HG02852 (cell line): Measurements from ENCODE around the gene LATS2.

Experiments
- ATAC-seq: cut with Tn5 transposase; IDR thresholded peaks from one replicate; pipeline ENCODE4 v1.9.1; 2021; ENCODE audit warnings: mild to moderate bottlenecking, moderate library complexity; ENCODE audit not compliant: unreplicated experiment

LATS2 gene

DNA sequence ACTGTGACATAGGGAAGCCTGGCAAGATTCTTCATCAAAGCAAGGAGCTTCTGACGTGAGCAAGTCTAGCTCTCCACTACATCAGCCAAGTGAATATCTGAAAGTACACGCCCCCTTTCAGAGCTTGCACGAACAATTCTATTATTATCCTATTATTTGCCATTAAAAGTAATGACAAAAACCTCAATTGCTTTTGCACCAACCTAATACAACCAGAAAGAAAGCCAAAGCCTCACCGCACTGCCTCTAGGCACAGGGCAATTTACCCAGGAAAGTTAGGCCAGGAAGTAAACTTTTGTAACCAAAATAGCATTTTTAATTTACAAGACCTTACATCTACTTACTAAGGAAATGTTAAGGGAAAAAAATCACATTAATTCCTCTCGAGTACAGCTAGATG lies 41.2 kb downstream of the LATS2 start:
- no peak for ATAC-seq

DNA sequence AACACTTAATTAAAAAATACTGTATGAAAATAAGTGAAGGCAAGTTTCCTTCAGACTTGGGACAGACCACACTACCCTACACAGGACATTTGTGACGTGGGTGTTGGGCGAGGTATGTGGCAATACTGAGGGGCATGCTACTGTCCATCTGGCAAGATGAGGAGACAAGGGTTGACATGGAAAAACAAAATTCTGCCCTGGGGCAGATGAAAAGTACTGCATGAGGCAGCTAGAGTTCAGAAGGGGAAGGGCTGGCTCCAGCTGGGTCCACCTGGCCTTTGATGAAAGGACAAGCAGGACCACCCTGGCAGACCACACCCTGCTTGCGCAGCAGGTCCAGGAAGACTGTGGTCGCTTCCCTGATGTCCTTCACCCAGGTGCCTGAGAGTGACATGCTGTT lies 43.2 kb downstream of the LATS2 start:
- ATAC-seq: no peak

DNA sequence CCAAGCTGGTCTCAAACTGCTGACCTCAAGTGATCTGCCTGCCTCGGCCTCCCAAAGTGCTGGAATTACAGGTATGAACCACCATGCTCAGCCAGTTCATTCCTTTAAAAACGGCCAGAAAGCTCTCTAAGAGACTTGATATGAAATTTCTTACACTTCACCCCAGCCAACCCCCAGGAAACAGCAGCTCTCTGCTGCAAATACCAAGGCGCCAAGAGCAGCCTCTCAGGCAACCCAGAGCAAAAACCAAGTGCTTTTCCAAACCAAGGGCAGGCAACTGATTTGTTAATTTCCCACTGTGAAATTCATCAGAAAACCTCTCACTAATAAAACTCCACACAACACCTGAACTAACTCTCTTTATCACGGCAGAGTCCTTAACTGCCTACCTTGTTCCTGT lies 44.9 kb downstream of the LATS2 start:
- no peak for ATAC-seq

DNA sequence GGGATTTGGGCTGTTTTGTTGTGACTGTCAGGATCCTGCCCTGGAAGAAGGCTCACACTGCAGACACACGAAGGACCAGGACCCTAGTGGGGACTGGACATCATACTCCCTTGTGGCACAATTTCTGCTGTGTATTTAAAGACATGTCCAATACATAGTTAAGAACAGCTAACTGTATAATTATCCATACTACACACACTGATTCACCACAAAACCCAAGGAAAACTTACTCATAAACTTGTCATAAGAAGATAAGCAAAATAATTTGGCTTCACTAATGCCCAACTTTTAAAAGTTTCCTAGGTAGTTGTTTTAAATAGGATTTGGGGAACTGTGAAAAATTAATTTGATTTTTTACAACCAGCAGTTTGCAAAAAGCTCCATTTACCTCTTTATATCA lies 46.1 kb downstream of the LATS2 start:
- ATAC-seq: no peak

DNA sequence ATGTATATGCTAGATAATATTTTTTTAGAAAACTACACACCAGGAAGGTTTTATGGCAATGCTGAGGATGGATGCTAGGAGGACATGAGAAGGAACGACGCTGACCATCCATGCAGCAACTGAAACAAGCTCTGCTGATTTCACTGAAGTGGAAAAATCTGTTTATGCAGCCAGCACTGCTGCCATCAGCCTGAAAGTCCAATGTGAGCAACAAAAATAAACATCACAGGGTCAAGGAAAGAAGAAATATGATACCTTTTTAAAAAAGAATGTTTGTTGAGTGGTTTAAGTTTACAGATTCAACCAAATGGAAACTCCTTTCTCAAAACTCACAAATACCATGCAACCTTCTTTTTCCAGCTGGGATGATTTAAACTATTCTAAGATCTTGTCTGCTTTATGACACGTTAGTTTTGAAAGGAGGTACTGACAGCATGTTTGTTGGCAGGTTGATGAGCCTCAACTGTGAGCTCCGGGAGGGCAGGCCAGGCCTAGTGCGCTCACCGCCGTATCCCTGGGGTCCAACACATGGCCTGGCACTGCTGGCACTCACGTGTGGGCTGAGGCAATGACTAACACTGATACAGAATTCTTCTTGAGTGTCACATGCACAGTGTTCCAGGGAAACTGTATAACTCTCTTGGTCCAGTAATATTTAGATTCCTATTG lies 46.8 kb downstream of the LATS2 start:
- no peak for ATAC-seq

DNA sequence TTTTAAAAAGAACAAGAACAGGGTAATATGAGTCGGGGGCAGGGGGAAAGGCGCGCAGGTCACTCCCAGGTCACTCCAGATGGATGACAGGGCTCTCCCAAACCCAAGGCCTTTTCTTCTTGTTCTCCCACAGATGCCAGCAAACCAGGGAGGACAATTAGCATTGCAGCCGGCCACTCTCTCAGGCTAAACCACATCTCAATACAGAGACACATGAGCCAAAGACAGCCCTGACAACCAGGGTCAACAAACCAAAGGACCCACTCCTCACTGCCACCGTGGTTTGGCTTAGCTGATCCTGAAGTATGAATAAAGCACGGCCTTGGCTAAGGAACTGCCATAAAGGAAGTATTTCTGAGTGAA lies 47.3 kb downstream of the LATS2 start:
- no peak for ATAC-seq

DNA sequence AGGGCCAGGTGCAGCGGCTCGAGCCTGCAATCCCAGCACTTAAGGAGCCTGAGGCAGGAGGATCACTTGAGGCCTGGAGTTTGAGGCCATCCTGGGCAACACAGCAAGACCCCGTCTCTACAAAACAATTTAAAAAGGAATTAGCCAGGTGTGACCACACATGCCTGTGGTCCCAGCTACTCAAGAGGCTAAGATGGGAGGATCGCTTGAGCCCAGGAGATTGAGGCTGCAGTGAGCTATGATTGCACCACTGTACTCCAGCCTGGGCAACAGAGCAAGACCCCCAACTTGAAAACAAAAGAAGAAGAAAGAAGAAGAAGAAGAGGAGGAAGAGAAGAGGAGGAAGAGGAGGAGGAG lies 47.7 kb downstream of the LATS2 start:
- no peak for ATAC-seq

DNA sequence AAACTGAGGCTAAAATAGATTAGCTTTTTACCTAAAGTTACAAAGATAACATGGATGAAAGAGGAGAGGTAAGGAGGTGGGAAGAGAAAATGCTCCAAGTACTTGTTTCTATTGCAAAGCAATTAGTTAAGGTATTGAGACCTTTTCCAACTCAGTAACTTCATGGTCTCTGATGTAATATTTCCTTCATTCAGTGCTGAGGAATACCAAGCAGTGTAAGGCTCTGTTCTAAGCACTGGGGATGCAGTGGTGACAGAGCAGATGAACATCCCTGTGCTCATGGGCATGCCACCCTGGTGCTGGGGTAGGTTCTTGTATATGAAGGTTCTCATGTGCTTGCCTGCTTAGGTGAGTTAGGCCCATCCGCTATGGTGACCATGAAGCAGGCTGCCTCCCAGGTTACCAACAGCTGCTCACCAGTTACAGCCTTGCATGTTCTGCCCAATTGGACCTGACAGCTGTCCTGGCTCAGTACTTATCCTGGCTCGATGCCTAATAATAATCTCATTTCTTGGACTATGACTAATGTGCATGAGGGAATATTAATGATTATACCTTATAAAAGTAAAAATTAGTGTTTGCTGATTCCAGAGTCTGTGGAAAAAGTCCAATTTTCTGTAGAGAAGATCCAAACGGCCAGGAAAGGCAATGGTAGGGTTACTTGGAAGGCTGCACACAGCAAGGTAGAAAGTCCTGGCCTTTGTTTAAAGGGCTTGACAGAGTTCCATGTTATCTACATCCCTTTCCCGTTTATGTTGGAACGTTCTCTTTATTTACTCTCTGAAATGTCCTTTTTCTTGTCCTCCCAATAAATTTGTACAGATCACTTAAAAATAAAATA lies 48.3 kb downstream of the LATS2 start:
- ATAC-seq: no peak

DNA sequence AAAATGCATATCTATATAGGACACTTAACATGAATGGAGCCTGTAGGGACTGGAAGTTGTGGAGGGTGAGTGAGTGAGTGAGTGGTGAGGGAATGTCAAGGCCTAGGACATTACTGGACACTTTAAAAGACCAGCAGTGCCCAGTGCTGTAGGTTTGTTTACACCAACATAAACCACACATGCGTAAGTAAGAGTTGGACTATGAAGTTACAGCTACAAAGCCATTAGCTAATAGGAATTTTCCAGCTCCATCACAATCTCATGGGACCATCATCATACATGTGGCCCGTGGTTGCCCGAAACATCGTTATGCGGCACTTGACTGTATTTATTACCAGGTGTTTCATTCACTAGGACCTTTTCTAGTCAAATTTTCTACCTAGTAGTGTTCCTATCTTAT lies 49.2 kb downstream of the LATS2 start:
- ATAC-seq: no peak

DNA sequence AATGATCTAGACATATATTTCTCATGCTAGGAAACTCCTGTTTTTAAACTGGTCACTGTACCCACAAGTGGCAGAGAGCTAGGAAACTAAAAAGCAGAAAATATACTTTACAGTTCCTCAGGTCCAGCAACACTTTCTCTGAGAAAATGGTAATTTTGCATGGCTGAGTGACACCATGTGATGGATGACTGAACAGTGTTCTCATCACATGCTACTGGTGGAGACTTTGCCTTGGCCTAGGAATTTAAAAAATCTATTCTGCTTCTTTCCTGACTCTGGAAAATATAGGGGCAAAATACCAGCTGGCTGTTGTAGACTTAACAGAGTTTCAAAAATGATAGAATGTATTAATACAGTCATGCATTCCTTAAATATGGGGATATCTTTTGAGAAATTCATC lies 50.0 kb downstream of the LATS2 start:
- no peak for ATAC-seq

DNA sequence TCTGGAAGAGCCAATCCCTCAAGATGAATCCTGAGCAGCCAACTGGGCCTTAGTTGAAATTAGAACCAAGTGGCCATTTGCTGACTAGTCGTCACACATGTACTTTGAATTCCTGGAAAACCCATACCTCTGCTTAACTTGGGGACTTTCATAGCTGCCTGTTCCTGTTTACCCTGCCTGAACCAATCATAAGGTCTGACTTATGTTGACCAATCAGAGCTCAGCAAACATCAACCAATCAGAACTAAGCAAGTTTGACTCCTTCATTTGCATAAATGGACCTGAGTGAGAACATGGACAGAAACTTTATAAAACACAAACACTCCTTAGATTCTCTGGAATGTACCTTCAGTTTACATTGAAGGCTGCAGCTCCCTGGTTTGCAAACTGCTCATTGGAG lies 50.8 kb downstream of the LATS2 start:
- ATAC-seq: no peak

DNA sequence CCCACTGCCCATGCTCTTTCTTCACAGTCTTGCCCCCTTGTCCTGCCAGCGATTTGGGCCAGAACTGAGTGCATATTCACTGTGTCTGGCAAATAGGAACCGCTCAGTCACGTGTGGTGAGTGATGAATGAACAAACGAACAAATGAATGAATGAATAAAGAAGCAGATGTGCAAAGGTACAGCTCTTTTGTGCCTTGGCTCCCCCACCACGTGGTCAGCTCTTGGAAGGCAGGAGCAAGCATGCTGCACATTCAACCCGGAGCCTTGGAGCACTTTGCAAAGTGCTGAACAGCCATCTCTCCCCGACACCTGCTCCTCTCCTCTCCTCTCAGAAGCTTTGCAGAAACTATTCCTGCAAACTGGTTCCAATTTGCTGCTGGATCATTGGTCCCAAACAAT lies 52.4 kb downstream of the LATS2 start:
- ATAC-seq: no peak

DNA sequence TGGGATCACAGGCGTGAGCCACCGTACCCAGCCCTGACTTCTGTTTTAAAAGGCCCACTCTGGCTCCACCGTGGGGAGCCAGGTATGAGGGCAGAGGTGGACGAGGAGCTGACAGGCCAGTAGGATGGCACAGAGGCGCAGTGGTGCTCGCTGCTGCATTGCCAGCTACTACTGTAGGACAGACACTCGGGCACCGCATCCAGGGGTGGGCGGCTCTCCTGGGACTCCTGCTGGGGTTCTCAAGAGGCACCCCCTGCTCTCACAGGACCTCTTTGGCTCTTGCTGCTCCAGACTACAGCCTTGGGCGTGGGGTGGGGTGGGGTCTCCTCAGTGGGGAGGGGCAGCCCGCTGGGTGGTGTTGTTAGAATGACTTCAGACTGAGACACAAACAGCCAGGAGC lies 53.4 kb downstream of the LATS2 start:
- no peak for ATAC-seq

DNA sequence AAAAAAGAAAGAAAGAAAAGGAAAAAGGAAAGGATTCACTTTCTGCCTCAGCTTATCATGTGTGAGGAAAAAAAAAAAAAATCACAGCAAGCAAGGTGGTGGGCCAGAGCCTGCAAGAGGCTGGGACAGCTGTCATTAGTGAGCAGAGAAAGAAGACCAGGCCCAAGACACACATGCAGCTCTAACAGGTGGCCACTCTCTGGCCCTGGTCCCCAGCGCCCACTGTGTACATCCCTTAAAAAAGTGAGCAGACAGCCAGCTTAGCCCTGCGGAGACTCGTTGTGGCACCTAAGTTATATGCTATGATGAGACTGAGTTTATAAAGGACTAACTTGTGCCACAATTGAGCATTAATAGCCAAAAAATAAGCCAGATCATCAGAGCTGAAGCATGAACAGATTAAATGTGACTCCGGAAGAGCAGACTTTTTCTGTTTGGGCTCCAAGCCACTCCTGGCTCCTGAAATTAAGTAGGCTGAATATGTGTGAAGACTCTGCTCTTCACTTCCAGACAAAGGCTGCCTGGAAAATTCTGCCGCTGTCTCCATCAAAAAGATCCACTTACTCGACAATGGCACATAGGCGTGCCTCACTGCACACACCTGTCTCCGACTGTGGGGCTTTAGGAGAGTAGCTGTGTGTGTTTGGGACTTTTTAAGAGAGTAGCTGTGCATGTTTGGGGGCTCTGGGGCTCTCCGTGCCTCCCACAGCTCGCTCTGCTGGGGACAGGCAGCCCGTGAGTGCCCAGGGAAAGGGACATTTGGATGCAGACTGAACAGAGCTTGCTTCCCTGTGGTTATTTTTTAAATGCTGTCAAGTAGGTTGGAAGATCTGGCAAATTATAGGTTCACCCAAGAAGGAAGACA lies 55.0 kb downstream of the LATS2 start:
- no peak for ATAC-seq

DNA sequence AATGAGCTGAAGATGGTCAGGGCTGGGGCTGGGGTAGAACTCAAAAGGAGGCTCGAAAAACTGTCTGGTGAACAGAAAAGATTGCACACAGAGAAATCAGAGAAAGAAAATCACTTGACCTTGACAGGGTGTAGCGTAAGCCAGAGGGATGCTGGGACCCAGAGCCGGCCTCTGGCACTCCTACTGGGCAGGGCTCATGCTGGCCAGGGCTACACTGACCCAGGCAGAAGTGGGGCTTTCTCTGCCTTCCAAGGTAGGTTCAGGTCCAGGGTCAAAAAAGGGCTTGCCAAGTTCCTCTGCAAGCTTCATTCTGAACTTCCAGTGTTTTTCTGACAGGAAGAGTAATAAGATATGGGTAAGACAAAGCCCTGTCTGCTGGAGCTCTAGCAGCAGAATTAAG lies 56.2 kb downstream of the LATS2 start:
- ATAC-seq: no peak

DNA sequence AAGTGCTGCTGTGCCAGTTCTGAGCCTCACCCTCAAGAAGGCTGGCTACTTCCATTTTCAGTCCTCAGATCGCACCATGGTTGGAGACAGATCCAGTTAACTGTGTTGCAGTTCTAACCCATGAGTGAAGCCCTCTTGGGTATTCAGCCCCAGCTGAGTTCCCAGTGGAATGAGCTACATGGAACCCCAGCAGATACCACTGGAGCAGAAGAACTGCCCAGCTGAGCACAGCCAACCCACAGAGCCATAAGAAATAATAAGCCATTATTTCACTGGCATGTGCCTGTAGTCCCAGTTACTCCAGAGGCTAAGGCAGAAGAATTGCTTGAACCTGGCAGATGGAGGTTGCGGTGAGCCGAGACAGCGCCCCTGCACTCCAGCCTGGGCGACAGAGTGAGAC lies 59.9 kb downstream of the LATS2 start:
- no peak for ATAC-seq

DNA sequence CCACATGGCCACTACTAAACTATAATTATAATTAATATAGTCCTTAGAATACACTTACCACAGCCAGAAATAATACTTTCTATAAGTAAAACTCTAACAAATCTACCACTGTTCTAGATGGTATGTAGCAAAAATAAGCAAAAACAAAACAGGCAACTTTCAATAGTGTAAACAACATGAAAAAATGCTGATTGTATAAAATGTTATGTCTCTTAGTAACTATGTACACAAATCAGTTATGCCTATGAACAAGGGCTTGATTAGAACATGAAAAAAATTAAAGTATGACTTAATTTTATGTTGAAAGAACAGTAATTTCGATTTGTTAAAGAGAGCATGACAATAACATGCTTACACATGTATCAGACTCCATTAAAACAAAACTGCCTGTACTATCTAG lies 60.7 kb downstream of the LATS2 start:
- ATAC-seq: no peak

DNA sequence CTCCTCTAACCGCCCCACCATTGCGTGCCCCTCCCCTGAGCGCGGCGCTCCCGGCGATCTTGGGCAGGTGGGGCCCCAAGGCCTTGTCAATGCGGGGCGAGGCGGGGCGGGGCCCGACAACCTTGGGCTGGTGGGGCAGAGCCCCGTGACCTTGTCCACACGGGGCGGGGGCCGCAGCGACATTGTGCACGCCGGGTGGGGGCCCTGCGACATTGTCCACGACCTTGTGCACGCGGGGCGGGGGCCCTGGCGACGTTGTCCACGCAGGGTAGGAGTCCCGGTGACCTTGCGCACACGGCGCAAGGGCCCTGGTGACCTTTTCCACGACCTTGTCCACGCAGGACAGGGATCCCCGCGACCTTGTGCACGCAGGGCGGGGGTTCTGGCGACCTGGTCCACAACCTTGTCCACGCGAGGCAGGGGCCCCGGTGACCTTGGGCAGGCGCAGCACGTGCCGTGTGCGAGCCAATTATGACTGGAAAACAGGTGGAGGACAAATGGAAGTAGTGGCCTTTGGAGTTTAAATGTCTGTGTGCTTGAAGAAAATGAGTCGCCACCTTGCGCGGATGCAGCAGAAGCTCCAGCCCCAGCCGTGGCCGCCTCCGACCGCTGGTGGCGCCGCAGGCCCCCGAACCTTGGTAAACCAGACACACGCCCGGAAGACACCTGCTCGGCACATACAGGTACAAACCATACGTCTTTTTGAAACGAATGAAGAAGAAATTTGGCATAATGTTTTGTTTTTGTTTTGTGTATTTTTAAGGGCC lies 62.6 kb downstream of the LATS2 start:
- no peak for ATAC-seq

DNA sequence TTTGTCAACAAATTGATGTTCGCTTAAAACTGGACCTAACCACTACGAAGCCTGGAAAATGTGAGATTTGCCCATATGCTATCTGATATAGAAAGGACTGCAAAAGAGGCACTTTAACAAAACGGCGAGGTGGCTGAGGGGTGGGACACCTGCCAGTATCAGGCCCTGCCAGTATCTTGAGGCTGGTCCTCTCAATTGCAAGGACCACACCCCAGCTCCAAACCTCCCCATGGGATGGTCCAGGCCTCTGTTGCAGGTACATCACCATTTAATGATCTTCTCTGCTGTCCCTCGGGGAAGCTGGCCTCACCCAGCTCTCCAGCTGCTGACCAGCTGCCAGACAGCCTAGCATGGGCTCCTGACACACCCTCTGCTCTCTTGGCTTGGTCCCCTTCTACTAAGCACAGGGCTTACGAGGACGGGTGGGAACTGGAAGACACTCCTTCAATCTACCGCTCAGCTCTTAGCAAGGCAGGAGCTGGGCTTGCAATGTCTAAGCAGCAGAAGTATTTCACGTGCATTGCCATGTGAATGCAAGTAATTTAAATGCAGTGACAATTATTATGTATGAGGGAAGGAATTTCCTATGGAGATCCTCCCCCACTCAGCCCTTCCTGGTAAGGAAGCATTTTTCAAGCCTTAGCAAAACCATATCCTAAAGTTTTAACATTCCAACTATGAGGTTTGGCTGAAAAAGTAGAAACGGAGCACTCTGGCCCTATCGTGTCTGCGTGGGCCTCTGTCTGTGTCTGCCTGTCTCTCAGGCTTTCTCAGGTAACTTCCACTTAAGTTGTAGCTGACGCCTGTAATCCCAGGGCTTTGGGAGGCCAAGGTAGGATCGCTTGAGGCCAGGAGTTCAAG lies 63.9 kb downstream of the LATS2 start:
- ATAC-seq: no peak

DNA sequence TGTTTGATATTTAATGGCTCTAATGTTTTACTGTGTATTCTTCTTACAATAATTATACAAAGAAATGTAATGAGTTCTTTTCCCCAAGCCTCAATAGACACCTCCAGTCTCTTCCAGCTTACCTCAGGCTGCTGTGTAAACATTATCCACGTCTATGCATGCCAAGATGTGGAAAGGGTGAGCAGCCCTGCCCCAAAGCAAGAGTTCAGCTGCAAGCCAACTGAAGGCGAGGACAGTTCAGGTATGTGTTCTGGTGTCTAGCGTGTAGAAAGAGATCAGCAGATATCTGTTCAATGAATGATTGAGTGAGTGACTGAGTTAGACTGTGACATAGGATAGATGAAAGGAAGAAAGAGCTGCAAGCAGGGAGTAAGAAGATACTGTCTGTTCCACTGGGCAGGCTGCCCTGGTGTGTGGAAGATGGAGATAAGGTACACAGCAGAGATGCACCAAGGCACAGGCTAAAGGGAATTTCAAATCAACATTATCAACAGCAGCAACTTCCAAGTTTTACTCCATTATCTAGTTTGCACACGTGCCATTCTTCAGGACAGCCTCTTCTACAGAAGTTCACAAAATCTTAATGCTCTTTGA lies 66.0 kb downstream of the LATS2 start:
- ATAC-seq: no peak
